GM12874 (cell line): Measurements from ENCODE around the gene MT1X.

Experiments
- CTCF ChIP-seq: IDR thresholded peaks from 2 replicates; pipeline ENCODE4 v1.5.1; 2011; ENCODE audit warnings: low read depth, mild to moderate bottlenecking, control low read depth, low read length, moderate library complexity; ENCODE audit not compliant: insufficient read depth

Gene MT1X

DNA sequence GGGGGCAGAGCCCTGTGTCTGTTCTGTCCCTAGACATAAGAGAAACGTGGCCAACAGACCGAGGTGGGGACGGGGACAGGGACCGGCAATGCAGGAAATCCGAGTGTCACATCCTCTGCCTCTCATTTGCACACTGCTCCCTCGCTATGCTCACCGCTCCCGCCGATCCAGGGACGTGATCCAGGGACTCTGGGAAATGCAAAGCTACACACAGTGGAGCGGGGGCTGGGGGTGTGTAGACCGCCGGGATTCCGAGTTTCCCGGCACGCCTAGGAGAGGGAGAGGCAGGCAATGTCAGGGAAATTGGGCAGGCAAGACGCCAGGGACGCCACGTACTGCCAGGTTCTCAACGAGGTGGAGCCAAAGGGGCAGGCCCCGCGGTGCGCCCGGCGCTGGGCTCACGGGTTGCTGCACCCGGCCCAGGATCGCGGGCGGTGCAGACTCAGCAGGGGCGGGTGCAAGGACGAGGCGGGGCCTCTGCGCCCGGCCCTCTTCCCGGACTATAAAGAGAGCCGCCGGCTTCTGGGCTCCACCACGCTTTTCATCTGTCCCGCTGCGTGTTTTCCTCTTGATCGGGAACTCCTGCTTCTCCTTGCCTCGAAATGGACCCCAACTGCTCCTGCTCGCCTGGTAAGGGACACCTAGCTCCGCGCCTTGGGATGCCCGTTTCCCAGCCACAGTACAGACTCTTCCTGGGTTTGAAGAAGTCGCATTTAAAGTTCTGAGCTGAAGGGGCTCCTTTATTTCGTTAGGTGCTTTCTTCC lies at the start of gene MT1X:
Gene MT1X, plus strand, starts transcription at position 532 of the 764 bp plus-strand sequence. Its CDS starts 71 bp downstream, at position 603.
- no peak for TF ChIP-seq CTCF

GRCh38 chr16:56632848-56633365 lies 49.4 kb upstream of the MT1X start:
- TF ChIP-seq CTCF, result no peak

GRCh38 chr16:56633535-56633934 lies 48.7 kb upstream of the MT1X start:
- no peak for TF ChIP-seq CTCF

DNA sequence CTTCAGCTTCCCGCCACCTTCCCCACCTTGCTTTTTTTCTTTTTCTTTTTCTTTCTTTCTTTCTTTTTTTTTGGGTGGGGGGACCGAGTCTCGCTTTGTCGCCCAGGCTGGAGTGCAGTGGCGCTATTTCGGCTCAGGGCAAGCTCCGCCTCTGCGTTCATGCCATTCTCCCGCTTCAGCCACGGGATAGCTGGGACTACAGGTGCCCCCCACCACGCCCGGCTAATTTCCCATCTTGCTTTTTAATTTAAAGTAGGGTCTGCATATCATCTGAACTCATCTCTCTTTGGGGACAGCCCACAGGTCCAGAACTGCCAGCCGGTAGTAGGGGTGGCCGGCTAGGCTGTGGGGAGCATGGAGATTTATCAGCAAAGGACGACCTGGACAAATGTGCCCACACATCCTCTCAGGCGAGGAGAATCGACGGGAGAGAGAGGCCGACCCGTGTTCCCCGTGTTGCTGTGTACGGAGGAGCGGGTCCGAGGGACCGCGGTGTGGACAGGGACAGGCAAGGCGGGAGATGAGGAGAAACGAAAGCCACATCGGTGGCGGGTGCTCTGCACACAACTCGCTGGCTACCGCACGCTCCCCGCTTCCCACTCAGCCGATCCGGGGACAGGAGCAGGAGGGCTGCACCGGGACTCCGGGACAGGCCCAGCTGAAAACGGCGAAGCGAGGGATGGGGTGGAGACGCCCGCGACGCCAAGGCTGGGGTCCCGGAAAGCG lies 47.4 kb upstream of the MT1X start:
- no peak for TF ChIP-seq CTCF

- no peak for TF ChIP-seq CTCF
Observed at GRCh38 chr16:56635441-56635967, 46.8 kb upstream of the MT1X start.

- no peak for TF ChIP-seq CTCF
Observed at GRCh38 chr16:56636616-56637413, 45.5 kb upstream of the MT1X start.
